Omental fat pad (tissue), 4 donors: ENCODE data around the gene NARF. TPM values are rescaled to one million over a fixed set of nuclear protein-coding genes. Genes with fewer than 3 reads are reported as not detected.

Experiments
- ATAC-seq: fragments of 150-250 bp; one replicate; pipeline ENCODE4 v1.9.1; 2016; ENCODE audit warnings: mild to moderate bottlenecking, moderate library complexity; ENCODE audit not compliant: low FRiP score
- DNase-seq: peaks from one replicate; pipeline ENCODE4 v3.0.0-alpha.2; 2019; ENCODE audit warnings: low spot score
- total RNA-seq, 4 donors: library from RNA; depleted of rRNA; stranded (reverse); fragments of >200 nt; gene quantifications; one replicate each; pipeline ENCODE4 v1.1.0, GENCODE V29; 2016
- TF ChIP-seq, protein P1 (sequence below), 3 donors: fragments of 450-650 bp; IDR thresholded peaks; one replicate each; pipeline ENCODE4 v1.5.1; 2016 to 2017; ENCODE audit warnings: antibody characterized with exemption in 3 of 3, mild to moderate bottlenecking in 3 of 3, moderate library complexity in 2 of 3

The NARF gene
- total RNA-seq, 4 donors from 2014 or later = 31.8 to 48.7 (median 35.7) TPM

DNA sequence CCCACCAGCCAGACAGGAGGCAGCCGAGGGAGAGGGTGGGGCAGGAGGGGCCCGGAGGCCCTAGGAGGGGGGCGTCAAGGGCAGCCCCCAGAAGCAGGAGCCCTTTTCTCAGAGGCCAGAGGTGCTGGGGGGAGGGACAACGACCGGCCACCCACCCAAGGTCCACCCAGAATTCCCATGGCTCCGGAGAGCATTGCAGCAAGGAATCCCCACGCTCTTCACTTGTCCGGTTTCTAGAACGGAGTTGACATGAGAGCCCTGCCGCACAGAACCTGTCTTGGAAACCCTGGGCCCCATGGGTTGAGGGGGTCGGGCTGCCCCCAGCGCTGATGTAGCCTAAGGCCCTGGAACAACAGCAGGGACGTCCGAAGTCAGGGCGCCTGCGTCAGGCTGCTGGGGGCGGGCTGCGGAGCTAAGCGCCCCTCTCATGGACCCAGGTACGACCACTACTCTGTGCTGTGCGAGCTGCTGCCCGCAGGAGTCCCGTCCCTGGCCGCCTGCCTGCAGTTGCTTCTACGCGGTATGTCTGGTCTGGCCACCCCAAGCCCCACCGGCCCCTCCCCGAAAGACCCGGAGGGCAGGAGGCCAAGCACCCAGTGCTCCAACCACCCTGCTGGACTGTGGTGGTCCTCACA lies 19.2 kb upstream of the NARF start:
- no peak for ATAC-seq
- TF ChIP-seq, protein P1, sequence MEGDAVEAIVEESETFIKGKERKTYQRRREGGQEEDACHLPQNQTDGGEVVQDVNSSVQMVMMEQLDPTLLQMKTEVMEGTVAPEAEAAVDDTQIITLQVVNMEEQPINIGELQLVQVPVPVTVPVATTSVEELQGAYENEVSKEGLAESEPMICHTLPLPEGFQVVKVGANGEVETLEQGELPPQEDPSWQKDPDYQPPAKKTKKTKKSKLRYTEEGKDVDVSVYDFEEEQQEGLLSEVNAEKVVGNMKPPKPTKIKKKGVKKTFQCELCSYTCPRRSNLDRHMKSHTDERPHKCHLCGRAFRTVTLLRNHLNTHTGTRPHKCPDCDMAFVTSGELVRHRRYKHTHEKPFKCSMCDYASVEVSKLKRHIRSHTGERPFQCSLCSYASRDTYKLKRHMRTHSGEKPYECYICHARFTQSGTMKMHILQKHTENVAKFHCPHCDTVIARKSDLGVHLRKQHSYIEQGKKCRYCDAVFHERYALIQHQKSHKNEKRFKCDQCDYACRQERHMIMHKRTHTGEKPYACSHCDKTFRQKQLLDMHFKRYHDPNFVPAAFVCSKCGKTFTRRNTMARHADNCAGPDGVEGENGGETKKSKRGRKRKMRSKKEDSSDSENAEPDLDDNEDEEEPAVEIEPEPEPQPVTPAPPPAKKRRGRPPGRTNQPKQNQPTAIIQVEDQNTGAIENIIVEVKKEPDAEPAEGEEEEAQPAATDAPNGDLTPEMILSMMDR (IDR thresholded peaks at IDR 0.05) = no peak
- no peak for DNase-seq

- ATAC-seq = no peak
- TF ChIP-seq, protein P1 (IDR thresholded peaks at IDR 0.05) = no peak
Measured at GRCh38 chr17:82439829-82440365, 18.6 kb upstream of the NARF start.

GRCh38 chr17:82440469-82440981 lies 18.0 kb upstream of the NARF start:
- TF ChIP-seq, protein P1 (IDR thresholded peaks at IDR 0.05) = no peak
- DNase-seq (no peak), ATAC-seq (no peak)

More at GRCh38 chr17:82439829-82440365, 18.6 kb upstream of the NARF start:
- DNase-seq = no peak

DNA sequence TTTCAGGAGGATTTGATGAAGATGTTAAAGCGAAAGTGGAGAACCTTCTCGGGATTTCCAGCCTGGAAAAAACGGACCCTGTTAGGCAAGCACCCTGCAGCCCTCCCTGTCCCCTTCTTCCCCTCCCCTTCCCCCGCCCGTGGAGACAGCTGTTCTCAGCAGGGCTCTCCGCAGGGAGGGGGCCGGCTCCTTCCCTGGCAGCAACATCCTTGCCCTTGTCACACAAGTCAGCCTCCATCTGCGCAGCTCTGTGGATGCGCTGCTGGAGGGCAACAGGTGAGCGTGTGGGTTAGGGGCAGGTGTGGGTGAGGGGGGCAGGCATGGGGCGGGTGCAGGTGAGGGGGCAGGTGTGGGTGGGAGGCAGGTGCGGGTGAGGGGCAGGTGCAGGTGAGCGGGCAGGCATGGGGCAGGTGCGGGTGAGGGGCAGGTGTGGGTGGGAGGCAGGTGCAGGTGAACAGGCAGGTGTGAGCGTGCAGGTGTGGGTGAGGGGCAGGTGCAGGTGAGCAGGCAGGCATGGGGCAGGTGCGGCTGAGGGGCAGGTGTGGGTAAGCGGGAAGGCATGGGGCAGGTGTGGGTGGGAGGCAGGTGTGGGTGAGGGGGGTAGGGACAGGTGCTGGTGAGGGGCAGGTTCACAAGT lies 17.4 kb upstream of the NARF start:
- ATAC-seq (no peak), DNase-seq (no peak)
- TF ChIP-seq, protein P1 (IDR thresholded peaks at IDR 0.05) = no peak

GRCh38 chr17:82441691-82442487 lies 16.7 kb upstream of the NARF start:
- TF ChIP-seq, protein P1 (IDR thresholded peaks at IDR 0.05) = no peak
- no peak for ATAC-seq
- DNase-seq = no peak

GRCh38 chr17:82442643-82443464 lies 15.7 kb upstream of the NARF start:
- ATAC-seq (no peak), DNase-seq (no peak)
- TF ChIP-seq, protein P1 (IDR thresholded peaks at IDR 0.05) = no peak
